Germinal center (tissue), 1 donor: ENCODE results near the gene EFHC2.

Source experiments
- DNase-seq: peaks from one replicate; pipeline ENCODE4 v3.0.0; 2012; ENCODE audit warnings: mixed read lengths, low spot score

The EFHC2 gene

GRCh38 chrX:44147130-44147529 is 196.3 kb downstream of the EFHC2 start:
- DNase-seq: no peak

- DNase-seq: no peak
Observed at GRCh38 chrX:44144177-44144945, 199.1 kb downstream of the EFHC2 start.

- no peak for DNase-seq
Observed at GRCh38 chrX:44143061-44143602, 200.3 kb downstream of the EFHC2 start.

- DNase-seq: no peak
Observed at GRCh38 chrX:44130189-44130588, 213.3 kb downstream of the EFHC2 start.

GRCh38 chrX:44113337-44113736 is 230.1 kb downstream of the EFHC2 start:
- DNase-seq: no peak

- no peak for DNase-seq
Observed at GRCh38 chrX:44106864-44107263, 236.6 kb downstream of the EFHC2 start.

- DNase-seq: no peak
Observed at GRCh38 chrX:44105228-44105913, 238.1 kb downstream of the EFHC2 start.

GRCh38 chrX:44104699-44105098 is 238.8 kb downstream of the EFHC2 start:
- no peak for DNase-seq

- DNase-seq: no peak
Observed at GRCh38 chrX:44101281-44101680, 242.2 kb downstream of the EFHC2 start.

- DNase-seq: no peak
Observed at GRCh38 chrX:44099366-44099765, 244.1 kb downstream of the EFHC2 start.
